8988T (cell line): ENCODE results near the gene STARD3NL.
"Not testable (repeated sequence)": the region's sequence is repeated elsewhere in the genome, so short reads cannot be mapped to it uniquely, and the experiment has no call there.

Source experiments
- DNase-seq: peaks from one replicate; pipeline ENCODE4 v3.0.0; 2011

STARD3NL gene

GRCh38 chr7:38269704-38270346 lies 91.8 kb downstream of the STARD3NL start:
- not testable (repeated sequence) for DNase-seq

GRCh38 chr7:38270405-38270804 lies 92.4 kb downstream of the STARD3NL start:
- not testable (repeated sequence) for DNase-seq

GRCh38 chr7:38273286-38273995 lies 95.4 kb downstream of the STARD3NL start, which contains the start of gene TARP:
TARP (minus strand) TSS chr7:38273636.
- DNase-seq: no peak

- DNase-seq: no peak
Observed at GRCh38 chr7:38274486-38274885, 96.4 kb downstream of the STARD3NL start.

GRCh38 chr7:38274927-38275620 lies 97.0 kb downstream of the STARD3NL start:
- no peak for DNase-seq

GRCh38 chr7:38276096-38276877 lies 98.2 kb downstream of the STARD3NL start:
- no peak for DNase-seq

GRCh38 chr7:38280000-38280399 lies 102.0 kb downstream of the STARD3NL start:
- no peak for DNase-seq
